ENCODE measurements around the gene PMM2. TPM values are rescaled to one million over a fixed set of nuclear protein-coding genes. Genes with fewer than 3 reads are reported as not detected.

PMM2 gene
- total and polyA plus RNA-seq, 2 donors (not counting 1 experiment from before 2014, with no cell fraction given) = 15.8 to 47.5 TPM

- peaks cover 58% of the 10 kb centered on the region for H3K79me2 ChIP-seq (ENCODE audit: control insufficient read depth, insufficient read depth, low read length)
Observed at GRCh38 chr16:8795818-8796217, 1.8 kb upstream of the PMM2 start.

More at GRCh38 chr16:8795818-8796217, 1.8 kb upstream of the PMM2 start:
- Mint-ChIP-seq H3K4me3 (peak overlapping the region; percentile 97), H3K27ac (no peak overlapping the region), H3K4me1 (peaks cover 37% of the 10 kb centered on the region), H3K27me3 (no peaks in the 10 kb centered on the region), H3K9me3 (ENCODE audit: insufficient read depth) (no peaks in the 10 kb centered on the region)
- WGBS (ENCODE audit: insufficient coverage) = 98% methylated on average over 10 of the region's 10 CpGs
- Histone ChIP-seq H3K27ac (ENCODE audit: low read length in 2 of 2) (no peak overlapping the region), H3K27me3 (replicated peaks in 1 of 4; ENCODE audit: control extremely low read depth in 1 of 4, control insufficient read depth in 3 of 4, insufficient read depth in 4 of 4, low read length in 3 of 4) (no peaks in the 10 kb centered on the region), H3K9me3 (ENCODE audit: control extremely low read depth in 1 of 3, control insufficient read depth in 2 of 3, insufficient read depth in 1 of 3, low read length in 2 of 3) (no peaks in the 10 kb centered on the region), H4K20me1 (ENCODE audit: control insufficient read depth, insufficient read depth, low read length, poor library complexity, severe bottlenecking) (peaks cover 18% of the 10 kb centered on the region), H3K4me1 (ENCODE audit: control insufficient read depth in 2 of 2, insufficient read depth in 2 of 2, low read length in 2 of 2) (peaks cover 31 to 32% of the 10 kb centered on the region in 2 donors), H3K4me3 (ENCODE audit: control extremely low read depth in 1 of 5, extremely low read depth in 1 of 5, insufficient read depth in 1 of 5, low read depth in 2 of 5, low read length in 4 of 5) (no peak overlapping the region), H2AFZ (ENCODE audit: insufficient read depth, low read depth, low read length, poor library complexity, severe bottlenecking) (no peak overlapping the region), H3K36me3 (replicated peaks in 1 of 2; ENCODE audit: control extremely low read depth in 1 of 2, control insufficient read depth in 1 of 2, extremely low read depth in 1 of 2, insufficient read depth in 2 of 2, low read length in 1 of 2) (no peaks in the 10 kb centered on the region), H3K9ac (ENCODE audit: low read length) (no peak overlapping the region), H3K4me2 (replicated peaks; ENCODE audit: low read depth, low read length, poor library complexity, severe bottlenecking) (no peak overlapping the region)
- CTCF ChIA-PET = interaction anchor here (1.3 kb wide), 1 partner anchor 229 kb away, joined by 3 read pairs; no protein-coding TSS in a partner anchor
- DNase-seq (no peak), ATAC-seq (ENCODE audit: low read depth) (no peak)
- TF ChIP-seq EZH2 (IDR thresholded peaks at IDR 0.05; ENCODE audit: borderline replicate concordance, insufficient read depth, low read depth, low read length, poor library complexity, severe bottlenecking) (no peak), CTCF (IDR thresholded peaks at IDR 0.05) (no peak)
- POLR2A ChIA-PET = no interaction called here
- intact Hi-C loops (cut with micrococcal nuclease) = loop anchor here (2.0 to 5.0 kb wide), 2 partner anchors 86 to 167 kb away; partner anchors contain the start of genes LITAFD and USP7

Data from B cell (primary cell).